K562 (cell line): ENCODE measurements around the gene RFC2. TPM values are rescaled to one million over a fixed set of nuclear protein-coding genes. Genes with fewer than 3 reads are reported as not detected.

ENCODE experiments used
- BCL6 ChIP-seq: fragments of 250-450 bp; sonication (Bioruptor Pico); IDR thresholded peaks from 2 replicates; pipeline ENCODE4 v1.4.0; 2020
- EGR1 ChIP-seq: fragments of 450-650 bp; conservative IDR thresholded peaks from 2 replicates; pipeline ENCODE4 v1.6.1; 2017; ENCODE audit warnings: mild to moderate bottlenecking
- FOXM1 ChIP-seq, 2 experiments: fragments of 450-650 bp in 1 of 2; sonication (generic) in 1 of 2; formaldehyde crosslinking in 1 of 2; IDR thresholded peaks; 2 replicates each; pipeline versions ENCODE4 v1.6.1 to v1.9.0; 2017 to 2022; ENCODE audit warnings: low read depth in 2 of 2, mild to moderate bottlenecking in 2 of 2, missing genetic modification reagents in 1 of 2, moderate library complexity in 1 of 2
- HDAC2 ChIP-seq: fragments of 450-650 bp; IDR thresholded peaks from 2 replicates; pipeline ENCODE4 v1.6.1; 2016; ENCODE audit warnings: mild to moderate bottlenecking
- HDAC3 ChIP-seq: fragments of 450-650 bp; IDR thresholded peaks from 2 replicates; pipeline ENCODE4 v1.6.1; 2018; ENCODE audit warnings: borderline replicate concordance, mild to moderate bottlenecking, moderate library complexity; ENCODE audit not compliant: partially characterized antibody
- PHF20 ChIP-seq: fragments of 450-650 bp; IDR thresholded peaks from 2 replicates; pipeline ENCODE4 v1.6.1; 2018; ENCODE audit not compliant: partially characterized antibody
- PML ChIP-seq: IDR thresholded peaks from 2 replicates; pipeline ENCODE4 v1.6.1; 2012; ENCODE audit warnings: low read length, inconsistent platforms
- SAFB2 ChIP-seq: fragments of 200-400 bp; formaldehyde crosslinking; IDR thresholded peaks from 2 replicates; pipeline ENCODE4 v1.6.1; 2018; ENCODE audit warnings: borderline replicate concordance, low read length, low read depth, moderate library complexity; ENCODE audit not compliant: severe bottlenecking
- SLC30A9 ChIP-seq: fragments of 250-450 bp; sonication (Bioruptor Pico); IDR thresholded peaks from 2 replicates; pipeline ENCODE4 v1.8.0; 2022; ENCODE audit warnings: mild to moderate bottlenecking, moderate library complexity
- STAT5A ChIP-seq: IDR thresholded peaks from 2 replicates; pipeline ENCODE4 v1.6.1; 2012; ENCODE audit warnings: low read length, inconsistent platforms, borderline replicate concordance
- ZC3H8 ChIP-seq: fragments of 450-650 bp; IDR thresholded peaks from 2 replicates; pipeline ENCODE4 v1.6.1; 2017
- ZZZ3 ChIP-seq: fragments of 450-650 bp; IDR thresholded peaks from 2 replicates; pipeline ENCODE4 v1.6.1; 2016; ENCODE audit warnings: antibody characterized with exemption, mild to moderate bottlenecking, moderate library complexity
- polyA plus RNA-seq, 8 experiments: library from polyadenylated mRNA; depleted of rRNA in 4 of 8; stranded (reverse) in 5 of 8; unstranded in 3 of 8; fragments of >200 nt; fragmentation: Nextera tagmentation in 2 of 8; fragmentation: Illumina TruSeq in 1 of 8; extraction: Ambion mirVana in 2 of 8; extraction: Trizol in 1 of 8; gene quantifications; 2 replicates each; pipeline versions ENCODE4 v1.2.1 to v1.2.3, GENCODE V29; 2011 to 2014; ENCODE audit warnings: inconsistent platforms in 1 of 8, missing spikeins in 1 of 8
- total RNA-seq, 7 experiments: library from RNA; depleted of rRNA in 6 of 7; stranded (reverse); fragments of >200 nt in 6 of 7; fragmentation: Illumina TruSeq in 2 of 7; extraction: Trizol in 2 of 7; gene quantifications; 2 replicates each; pipeline versions ENCODE4 v1.2.1 to v1.2.3, GENCODE V29; 2011 to 2021; ENCODE audit warnings: low replicate concordance in 1 of 7
- TF ChIP-seq, protein P1 (sequence below): fragments of 250-450 bp; sonication (Bioruptor Pico); IDR thresholded peaks from 2 replicates; pipeline ENCODE4 v1.4.0; 2020; ENCODE audit warnings: mild to moderate bottlenecking, moderate library complexity
- TF ChIP-seq, protein P2 (sequence below): fragments of 450-650 bp; formaldehyde crosslinking; IDR thresholded peaks from 2 replicates; pipeline ENCODE4 v1.4.0; 2022; ENCODE audit warnings: mild to moderate bottlenecking, moderate library complexity
- TF ChIP-seq, protein P3 (sequence below): fragments of 450-650 bp; conservative IDR thresholded peaks from 2 replicates; pipeline ENCODE4 v1.6.1; 2016; ENCODE audit warnings: missing genetic modification characterization, low read depth, mild to moderate bottlenecking, control low read depth, missing compliant biosample characterization
- TF ChIP-seq, protein P4 (sequence below): fragments of 250-450 bp; sonication (Bioruptor Pico); IDR thresholded peaks from 2 replicates; pipeline ENCODE4 v1.8.0; 2022; ENCODE audit warnings: moderate library complexity, mild to moderate bottlenecking, inconsistent platforms
- TF ChIP-seq, protein P5 (sequence below): IDR thresholded peaks from 2 replicates; pipeline ENCODE4 v1.6.1; 2016; ENCODE audit warnings: missing genetic modification characterization, missing compliant biosample characterization
- TF ChIP-seq, protein P6 (sequence below): fragments of 250-450 bp; sonication (Bioruptor Pico); IDR thresholded peaks from 2 replicates; pipeline ENCODE4 v1.8.0; 2021; ENCODE audit warnings: mild to moderate bottlenecking, moderate library complexity

Gene RFC2
- total and polyA plus RNA-seq, 9 of the 15 experiments (the other 6 are each of a cell fraction or from before 2014, with no cell fraction given): 32.5 to 161 (median 102) TPM

DNA sequence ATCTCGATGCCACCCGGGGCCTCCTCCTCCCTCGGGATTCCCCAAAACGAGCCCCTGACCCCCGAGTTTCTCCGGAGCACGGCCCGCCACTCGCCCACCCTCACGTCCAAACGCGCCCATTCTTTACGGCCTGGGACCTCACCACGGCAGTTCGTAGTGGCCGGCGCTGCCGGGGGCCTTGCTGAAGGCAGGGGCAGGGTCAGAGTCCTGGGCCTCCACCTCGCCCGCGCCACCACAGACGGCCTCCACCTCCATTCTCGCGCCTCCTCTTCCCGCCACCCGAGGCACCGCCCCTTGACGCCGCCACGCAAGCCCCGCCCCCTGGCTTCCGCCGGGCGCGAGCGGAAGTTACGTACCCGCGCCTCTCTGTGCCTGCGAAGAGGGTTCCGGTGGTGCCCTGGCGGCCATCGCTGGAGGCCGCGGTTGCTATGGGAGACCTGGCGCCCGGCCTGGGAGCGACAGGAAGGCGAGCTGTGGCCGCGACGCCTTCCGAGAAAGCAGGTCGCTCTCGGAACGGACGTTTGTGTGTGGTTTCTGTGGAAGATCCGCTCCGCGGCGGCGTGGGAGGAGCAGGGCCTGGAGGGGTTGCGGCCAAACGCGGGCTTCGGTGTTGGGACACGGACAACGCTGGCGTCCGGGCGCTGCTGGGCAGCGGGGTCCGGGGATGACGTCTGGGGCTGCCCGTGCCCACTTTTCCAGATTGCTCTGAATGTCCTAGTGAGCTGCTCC is at the start of gene RFC2 (continued):
- TF ChIP-seq, protein P1, sequence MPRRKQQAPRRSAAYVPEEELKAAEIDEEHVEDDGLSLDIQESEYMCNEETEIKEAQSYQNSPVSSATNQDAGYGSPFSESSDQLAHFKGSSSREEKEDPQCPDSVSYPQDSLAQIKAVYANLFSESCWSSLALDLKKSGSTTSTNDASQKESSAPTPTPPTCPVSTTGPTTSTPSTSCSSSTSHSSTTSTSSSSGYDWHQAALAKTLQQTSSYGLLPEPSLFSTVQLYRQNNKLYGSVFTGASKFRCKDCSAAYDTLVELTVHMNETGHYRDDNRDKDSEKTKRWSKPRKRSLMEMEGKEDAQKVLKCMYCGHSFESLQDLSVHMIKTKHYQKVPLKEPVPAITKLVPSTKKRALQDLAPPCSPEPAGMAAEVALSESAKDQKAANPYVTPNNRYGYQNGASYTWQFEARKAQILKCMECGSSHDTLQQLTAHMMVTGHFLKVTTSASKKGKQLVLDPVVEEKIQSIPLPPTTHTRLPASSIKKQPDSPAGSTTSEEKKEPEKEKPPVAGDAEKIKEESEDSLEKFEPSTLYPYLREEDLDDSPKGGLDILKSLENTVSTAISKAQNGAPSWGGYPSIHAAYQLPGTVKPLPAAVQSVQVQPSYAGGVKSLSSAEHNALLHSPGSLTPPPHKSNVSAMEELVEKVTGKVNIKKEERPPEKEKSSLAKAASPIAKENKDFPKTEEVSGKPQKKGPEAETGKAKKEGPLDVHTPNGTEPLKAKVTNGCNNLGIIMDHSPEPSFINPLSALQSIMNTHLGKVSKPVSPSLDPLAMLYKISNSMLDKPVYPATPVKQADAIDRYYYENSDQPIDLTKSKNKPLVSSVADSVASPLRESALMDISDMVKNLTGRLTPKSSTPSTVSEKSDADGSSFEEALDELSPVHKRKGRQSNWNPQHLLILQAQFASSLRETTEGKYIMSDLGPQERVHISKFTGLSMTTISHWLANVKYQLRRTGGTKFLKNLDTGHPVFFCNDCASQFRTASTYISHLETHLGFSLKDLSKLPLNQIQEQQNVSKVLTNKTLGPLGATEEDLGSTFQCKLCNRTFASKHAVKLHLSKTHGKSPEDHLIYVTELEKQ (CRISPR knock-in tag): no peak
- TF ChIP-seq PML: peak; percentile 66; the same call in 1 of the 2 replicates
- no peak for TF ChIP-seq HDAC3
- TF ChIP-seq SLC30A9 (CRISPR knock-in tag): no peak
- TF ChIP-seq, protein P2, sequence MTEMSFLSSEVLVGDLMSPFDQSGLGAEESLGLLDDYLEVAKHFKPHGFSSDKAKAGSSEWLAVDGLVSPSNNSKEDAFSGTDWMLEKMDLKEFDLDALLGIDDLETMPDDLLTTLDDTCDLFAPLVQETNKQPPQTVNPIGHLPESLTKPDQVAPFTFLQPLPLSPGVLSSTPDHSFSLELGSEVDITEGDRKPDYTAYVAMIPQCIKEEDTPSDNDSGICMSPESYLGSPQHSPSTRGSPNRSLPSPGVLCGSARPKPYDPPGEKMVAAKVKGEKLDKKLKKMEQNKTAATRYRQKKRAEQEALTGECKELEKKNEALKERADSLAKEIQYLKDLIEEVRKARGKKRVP (CRISPR knock-in tag): no peak
- no peak; the same call in 1 of the 2 replicates for TF ChIP-seq HDAC2
- TF ChIP-seq, protein P3, sequence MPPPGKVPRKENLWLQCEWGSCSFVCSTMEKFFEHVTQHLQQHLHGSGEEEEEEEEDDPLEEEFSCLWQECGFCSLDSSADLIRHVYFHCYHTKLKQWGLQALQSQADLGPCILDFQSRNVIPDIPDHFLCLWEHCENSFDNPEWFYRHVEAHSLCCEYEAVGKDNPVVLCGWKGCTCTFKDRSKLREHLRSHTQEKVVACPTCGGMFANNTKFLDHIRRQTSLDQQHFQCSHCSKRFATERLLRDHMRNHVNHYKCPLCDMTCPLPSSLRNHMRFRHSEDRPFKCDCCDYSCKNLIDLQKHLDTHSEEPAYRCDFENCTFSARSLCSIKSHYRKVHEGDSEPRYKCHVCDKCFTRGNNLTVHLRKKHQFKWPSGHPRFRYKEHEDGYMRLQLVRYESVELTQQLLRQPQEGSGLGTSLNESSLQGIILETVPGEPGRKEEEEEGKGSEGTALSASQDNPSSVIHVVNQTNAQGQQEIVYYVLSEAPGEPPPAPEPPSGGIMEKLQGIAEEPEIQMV (tag): no peak
- TF ChIP-seq, protein P4, sequence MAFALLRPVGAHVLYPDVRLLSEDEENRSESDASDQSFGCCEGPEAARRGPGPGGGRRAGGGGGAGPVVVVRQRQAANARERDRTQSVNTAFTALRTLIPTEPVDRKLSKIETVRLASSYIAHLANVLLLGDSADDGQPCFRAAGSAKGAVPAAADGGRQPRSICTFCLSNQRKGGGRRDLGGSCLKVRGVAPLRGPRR (CRISPR knock-in tag): no peak
- TF ChIP-seq STAT5A: no peak
- no peak for TF ChIP-seq BCL6 (CRISPR knock-in tag)
- peak; percentile 59 for TF ChIP-seq EGR1
- no peak for TF ChIP-seq SAFB2
- TF ChIP-seq PHF20: peak; percentile 87
- TF ChIP-seq, protein P5, sequence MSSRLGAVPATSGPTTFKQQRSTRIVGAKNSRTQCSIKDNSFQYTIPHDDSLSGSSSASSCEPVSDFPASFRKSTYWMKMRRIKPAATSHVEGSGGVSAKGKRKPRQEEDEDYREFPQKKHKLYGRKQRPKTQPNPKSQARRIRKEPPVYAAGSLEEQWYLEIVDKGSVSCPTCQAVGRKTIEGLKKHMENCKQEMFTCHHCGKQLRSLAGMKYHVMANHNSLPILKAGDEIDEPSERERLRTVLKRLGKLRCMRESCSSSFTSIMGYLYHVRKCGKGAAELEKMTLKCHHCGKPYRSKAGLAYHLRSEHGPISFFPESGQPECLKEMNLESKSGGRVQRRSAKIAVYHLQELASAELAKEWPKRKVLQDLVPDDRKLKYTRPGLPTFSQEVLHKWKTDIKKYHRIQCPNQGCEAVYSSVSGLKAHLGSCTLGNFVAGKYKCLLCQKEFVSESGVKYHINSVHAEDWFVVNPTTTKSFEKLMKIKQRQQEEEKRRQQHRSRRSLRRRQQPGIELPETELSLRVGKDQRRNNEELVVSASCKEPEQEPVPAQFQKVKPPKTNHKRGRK (tag): no peak
- TF ChIP-seq, protein P6, sequence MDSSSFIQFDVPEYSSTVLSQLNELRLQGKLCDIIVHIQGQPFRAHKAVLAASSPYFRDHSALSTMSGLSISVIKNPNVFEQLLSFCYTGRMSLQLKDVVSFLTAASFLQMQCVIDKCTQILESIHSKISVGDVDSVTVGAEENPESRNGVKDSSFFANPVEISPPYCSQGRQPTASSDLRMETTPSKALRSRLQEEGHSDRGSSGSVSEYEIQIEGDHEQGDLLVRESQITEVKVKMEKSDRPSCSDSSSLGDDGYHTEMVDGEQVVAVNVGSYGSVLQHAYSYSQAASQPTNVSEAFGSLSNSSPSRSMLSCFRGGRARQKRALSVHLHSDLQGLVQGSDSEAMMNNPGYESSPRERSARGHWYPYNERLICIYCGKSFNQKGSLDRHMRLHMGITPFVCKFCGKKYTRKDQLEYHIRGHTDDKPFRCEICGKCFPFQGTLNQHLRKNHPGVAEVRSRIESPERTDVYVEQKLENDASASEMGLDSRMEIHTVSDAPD (CRISPR knock-in tag): no peak
- no peak for TF ChIP-seq ZC3H8
- peak; percentile 96 for TF ChIP-seq ZZZ3
- TF ChIP-seq FOXM1 (IDR thresholded peaks at IDR 0.05; ENCODE audit: low read depth): no peak; the same call in 1 of the 2 replicates
- peak; percentile 94 for TF ChIP-seq FOXM1 (CRISPR knock-in tag; IDR thresholded peaks at IDR 0.05; ENCODE audit: low read depth)
